WTC11 (cell line): ENCODE results near the gene TBC1D23. TPM values are rescaled to one million over a fixed set of nuclear protein-coding genes. Genes with fewer than 3 reads are reported as not detected.
"Not testable (repeated sequence)": the region's sequence is repeated elsewhere in the genome, so short reads cannot be mapped to it uniquely, and the experiment has no call there.

Experiments
- ATAC-seq: fragments of 200-7000 bp; cut with Tn5 transposase; 2 replicates; pipeline ENCODE4 v1.10.0; 2021; ENCODE audit warnings: mild to moderate bottlenecking, moderate library complexity
- CTCF ChIA-PET: fragments of 300-600 bp; sonication (Branson Sonifier 250); formaldehyde crosslinking; loops from one replicate; lab custom pipeline; 2021; ENCODE audit warnings: antibody characterized with exemption; lab: Charles Lee
- POLR2A ChIA-PET: fragments of 350-600 bp; sonication (Branson Sonifier 250); formaldehyde crosslinking; loops from one replicate; lab custom pipeline; 2021; ENCODE audit warnings: antibody characterized with exemption; lab: Charles Lee
- DNase-seq: peaks from one replicate; pipeline ENCODE4 v3.0.0; 2021; ENCODE audit warnings: low spot score
- H3K27ac Mint-ChIP-seq: 2 replicates; pipeline ENCODE4 v1.8.0; 2021; ENCODE audit warnings: mixed read lengths
- H3K27me3 Mint-ChIP-seq: 2 replicates; pipeline ENCODE4 v1.8.0; 2021; ENCODE audit warnings: low read depth, mild to moderate bottlenecking, moderate library complexity, mixed read lengths
- H3K36me3 Mint-ChIP-seq: 2 replicates; pipeline ENCODE4 v1.8.0; 2021; ENCODE audit warnings: mixed read lengths
- H3K4me1 Mint-ChIP-seq: 2 replicates; pipeline ENCODE4 v1.8.0; 2022; ENCODE audit warnings: mixed read lengths
- H3K4me3 Mint-ChIP-seq: 2 replicates; pipeline ENCODE4 v1.8.0; 2021; ENCODE audit warnings: mild to moderate bottlenecking, moderate library complexity, mixed read lengths
- H3K9me3 Mint-ChIP-seq: 2 replicates; pipeline ENCODE4 v1.8.0; 2021; ENCODE audit warnings: mixed read lengths
- AFF4 ChIP-seq: sonication (generic); formaldehyde crosslinking; IDR thresholded peaks from 2 replicates; pipeline ENCODE4 v1.8.1; 2023; ENCODE audit warnings: mild to moderate bottlenecking, missing genetic modification reagents, borderline replicate concordance
- CBFB ChIP-seq: sonication (generic); formaldehyde crosslinking; IDR thresholded peaks from 2 replicates; pipeline ENCODE4 v1.8.1; 2022; ENCODE audit warnings: mild to moderate bottlenecking, low read depth, missing genetic modification reagents
- CREB1 ChIP-seq: sonication (generic); formaldehyde crosslinking; IDR thresholded peaks from 2 replicates; pipeline ENCODE4 v1.8.0; 2023; ENCODE audit warnings: mild to moderate bottlenecking, missing genetic modification reagents
- ELF4 ChIP-seq: sonication (generic); formaldehyde crosslinking; IDR thresholded peaks from 2 replicates; pipeline ENCODE4 v1.8.1; 2022; ENCODE audit warnings: low read depth, mild to moderate bottlenecking, moderate library complexity, missing genetic modification reagents
- ESRRA ChIP-seq: sonication (generic); formaldehyde crosslinking; IDR thresholded peaks from 2 replicates; pipeline ENCODE4 v1.8.1; 2022; ENCODE audit warnings: mild to moderate bottlenecking, missing genetic modification reagents, borderline replicate concordance
- ETV6 ChIP-seq: sonication (generic); formaldehyde crosslinking; IDR thresholded peaks from 2 replicates; pipeline ENCODE4 v1.8.1; 2022; ENCODE audit warnings: mild to moderate bottlenecking, missing genetic modification reagents
- FOXP1 ChIP-seq: sonication (generic); formaldehyde crosslinking; IDR thresholded peaks from 2 replicates; pipeline ENCODE4 v1.8.0; 2022; ENCODE audit warnings: missing genetic modification reagents, mild to moderate bottlenecking, moderate library complexity, borderline replicate concordance
- GABPB1 ChIP-seq: sonication (generic); formaldehyde crosslinking; IDR thresholded peaks from 2 replicates; pipeline ENCODE4 v1.8.1; 2023; ENCODE audit warnings: mild to moderate bottlenecking, missing genetic modification reagents
- HMGA2 ChIP-seq: fragments of 250-450 bp; sonication (Bioruptor Pico); IDR thresholded peaks from 2 replicates; pipeline ENCODE4 v1.4.0; 2021; ENCODE audit warnings: mild to moderate bottlenecking, moderate library complexity
- ZBTB21 ChIP-seq: sonication (generic); formaldehyde crosslinking; IDR thresholded peaks from 2 replicates; pipeline ENCODE4 v1.8.1; 2023; ENCODE audit warnings: mild to moderate bottlenecking, missing genetic modification reagents, borderline replicate concordance
- ZNF138 ChIP-seq: sonication (generic); formaldehyde crosslinking; conservative IDR thresholded peaks from 2 replicates; pipeline ENCODE4 v1.8.1; 2022; ENCODE audit warnings: mild to moderate bottlenecking, moderate library complexity, missing genetic modification reagents
- ZNF281 ChIP-seq: sonication (generic); formaldehyde crosslinking; IDR thresholded peaks from 2 replicates; pipeline ENCODE4 v1.8.0; 2023; ENCODE audit warnings: mild to moderate bottlenecking, missing genetic modification reagents
- ZNF512 ChIP-seq: sonication (generic); formaldehyde crosslinking; IDR thresholded peaks from 2 replicates; pipeline ENCODE4 v1.8.1; 2022; ENCODE audit warnings: missing genetic modification reagents, borderline replicate concordance
- total RNA-seq: library from RNA; stranded (reverse); gene quantifications from 3 replicates; pipeline ENCODE4 v1.2.3, GENCODE V29; 2021

The TBC1D23 gene
- total RNA-seq, 1 experiment from 2014 or later: 73.6 TPM

GRCh38 chr3:100227511-100227921 is 33.3 kb upstream of the TBC1D23 start:
- H3K27me3 Mint-ChIP-seq: peaks cover 4% of the 10 kb centered on the region; the same call in 1 of the 2 replicates
- H3K27ac Mint-ChIP-seq: no peak overlapping the region
- no peak for TF ChIP-seq ELF4 (CRISPR knock-in tag)
- no peak for TF ChIP-seq CBFB (CRISPR knock-in tag)
- TF ChIP-seq ESRRA (CRISPR knock-in tag): no peak
- TF ChIP-seq ZNF512 (CRISPR knock-in tag): no peak
- TF ChIP-seq AFF4 (CRISPR knock-in tag): no peak
- TF ChIP-seq ZNF281: no peak
- no peak for TF ChIP-seq HMGA2 (CRISPR knock-in tag)

GRCh38 chr3:100228247-100228646 is 32.5 kb upstream of the TBC1D23 start:
- Mint-ChIP-seq H3K9me3 (peaks cover 15% of the 10 kb centered on the region), H3K36me3 (0 out of 2 replicates have a peak, but pooled peaks cover 3% of the 10 kb centered on the region), H3K27me3 (peaks cover 4% of the 10 kb centered on the region; the same call in 1 of the 2 replicates), H3K27ac (no peak overlapping the region), H3K4me3 (no peak overlapping the region), H3K4me1 (peaks cover 10% of the 10 kb centered on the region)
- CTCF ChIA-PET: interaction anchor here (0.9 to 1.2 kb wide), 2 partner anchors 26 to 396 kb away, joined by 3 to 5 read pairs; no protein-coding TSS in a partner anchor
- TF ChIP-seq CREB1 (CRISPR knock-in tag) (no peak), ZNF281 (no peak), FOXP1 (CRISPR knock-in tag) (no peak), ZNF138 (CRISPR knock-in tag) (no peak), ZBTB21 (CRISPR knock-in tag) (no peak), GABPB1 (CRISPR knock-in tag) (no peak), ETV6 (CRISPR knock-in tag) (no peak)
- ATAC-seq (no peak), DNase-seq (no peak)
- POLR2A ChIA-PET: no interaction called here

More at GRCh38 chr3:100227511-100227921, 33.3 kb upstream of the TBC1D23 start:
- DNase-seq: no peak
- 0 out of 2 replicates have a peak, but pooled peaks cover 3% of the 10 kb centered on the region for H3K36me3 Mint-ChIP-seq
- peaks cover 3% of the 10 kb centered on the region for H3K4me1 Mint-ChIP-seq
- H3K9me3 Mint-ChIP-seq: peaks cover 15% of the 10 kb centered on the region
- no peak for ATAC-seq
- CTCF ChIA-PET: no interaction called here
- POLR2A ChIA-PET: no interaction called here
- no peak overlapping the region for H3K4me3 Mint-ChIP-seq

GRCh38 chr3:100229188-100229587 is 31.6 kb upstream of the TBC1D23 start:
- H3K9me3 Mint-ChIP-seq: peaks cover 15% of the 10 kb centered on the region
- peaks cover 14% of the 10 kb centered on the region for H3K4me1 Mint-ChIP-seq
- H3K27me3 Mint-ChIP-seq, POLR2A ChIA-PET, H3K4me3 Mint-ChIP-seq, ATAC-seq, H3K36me3 Mint-ChIP-seq, H3K27ac Mint-ChIP-seq, DNase-seq: not testable (repeated sequence)
- CTCF ChIA-PET: interaction anchor here (1.1 to 1.2 kb wide), 2 partner anchors 386 to 397 kb away, joined by 3 to 5 read pairs; no protein-coding TSS in a partner anchor
